ENCODE measurements around the gene ADAM33. TPM values are rescaled to one million over a fixed set of nuclear protein-coding genes. Genes with fewer than 3 reads are reported as not detected.

Gene ADAM33
- total RNA-seq, 2 donors from 2014 or later: 3.0 to 3.3 TPM

DNA sequence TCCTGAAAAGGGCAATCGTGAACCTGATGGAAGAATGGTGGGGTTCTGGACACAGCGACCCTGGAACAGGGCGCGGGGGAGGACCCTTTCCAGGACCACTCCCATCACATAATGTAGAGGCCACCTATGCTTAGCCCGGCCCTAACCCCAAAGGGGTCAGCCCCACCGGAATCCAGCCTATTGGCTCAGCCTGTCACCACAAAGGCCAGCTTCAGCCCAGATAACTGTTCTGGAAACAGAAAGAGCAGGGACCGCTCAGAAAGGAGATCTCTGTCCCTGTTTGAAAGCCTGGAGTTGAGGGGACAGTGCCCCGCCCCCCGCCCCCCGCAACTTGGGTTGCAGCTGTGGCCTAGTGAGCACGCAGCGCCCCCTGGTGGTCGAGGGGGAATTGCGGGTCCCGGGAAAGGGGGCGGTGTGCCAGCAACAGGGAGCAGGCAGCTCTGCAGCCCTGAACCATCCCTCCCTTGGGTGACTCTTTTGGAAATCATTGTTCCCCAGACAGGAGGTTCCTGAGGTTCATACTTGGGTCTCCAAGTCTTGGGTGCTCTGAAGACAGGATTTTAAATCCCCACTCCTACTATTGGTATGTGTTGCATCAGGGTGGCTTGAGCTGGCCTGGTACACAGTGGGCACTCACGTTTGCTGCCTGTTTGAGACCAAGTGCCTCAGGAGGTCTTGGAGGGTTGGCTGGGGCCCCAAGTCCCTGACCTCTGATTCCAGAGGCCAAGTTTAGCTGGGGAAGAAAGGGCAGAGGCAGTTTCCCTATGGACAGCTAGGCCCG is 29.1 kb upstream of the ADAM33 start:
- Histone ChIP-seq H3K36me3 (ENCODE audit: control insufficient read depth, insufficient read depth, low read length) (no peaks in the 10 kb centered on the region), H3K4me1 (ENCODE audit: control insufficient read depth, insufficient read depth, low read length) (no peaks in the 10 kb centered on the region), H3K27me3 (ENCODE audit: control insufficient read depth, insufficient read depth, low read length, poor library complexity, severe bottlenecking) (no peaks in the 10 kb centered on the region), H3K27ac (ENCODE audit: low read depth, low read length) (no peak overlapping the region), H3K9ac (ENCODE audit: extremely low read depth, low read length, poor library complexity, severe bottlenecking) (no peak overlapping the region), H3K9me3 (ENCODE audit: control insufficient read depth, low read length) (no peaks in the 10 kb centered on the region), H3K4me3 (ENCODE audit: low read length) (no peak overlapping the region)
- Mint-ChIP-seq H3K4me1 (no peaks in the 10 kb centered on the region), H3K9me3 (no peaks in the 10 kb centered on the region), H3K27me3 (ENCODE audit: insufficient read depth) (no peaks in the 10 kb centered on the region), H3K36me3 (ENCODE audit: low read depth) (no peaks in the 10 kb centered on the region), H3K4me3 (no peak overlapping the region), H3K27ac (no peak overlapping the region)
- TF ChIP-seq, protein P1, sequence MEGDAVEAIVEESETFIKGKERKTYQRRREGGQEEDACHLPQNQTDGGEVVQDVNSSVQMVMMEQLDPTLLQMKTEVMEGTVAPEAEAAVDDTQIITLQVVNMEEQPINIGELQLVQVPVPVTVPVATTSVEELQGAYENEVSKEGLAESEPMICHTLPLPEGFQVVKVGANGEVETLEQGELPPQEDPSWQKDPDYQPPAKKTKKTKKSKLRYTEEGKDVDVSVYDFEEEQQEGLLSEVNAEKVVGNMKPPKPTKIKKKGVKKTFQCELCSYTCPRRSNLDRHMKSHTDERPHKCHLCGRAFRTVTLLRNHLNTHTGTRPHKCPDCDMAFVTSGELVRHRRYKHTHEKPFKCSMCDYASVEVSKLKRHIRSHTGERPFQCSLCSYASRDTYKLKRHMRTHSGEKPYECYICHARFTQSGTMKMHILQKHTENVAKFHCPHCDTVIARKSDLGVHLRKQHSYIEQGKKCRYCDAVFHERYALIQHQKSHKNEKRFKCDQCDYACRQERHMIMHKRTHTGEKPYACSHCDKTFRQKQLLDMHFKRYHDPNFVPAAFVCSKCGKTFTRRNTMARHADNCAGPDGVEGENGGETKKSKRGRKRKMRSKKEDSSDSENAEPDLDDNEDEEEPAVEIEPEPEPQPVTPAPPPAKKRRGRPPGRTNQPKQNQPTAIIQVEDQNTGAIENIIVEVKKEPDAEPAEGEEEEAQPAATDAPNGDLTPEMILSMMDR (conservative IDR thresholded peaks at IDR 0.05): peak; percentile 98
- 35 to 52% methylated on average over 13 to 18 of the region's 18 CpGs for WGBS, 2 experiments (ENCODE audit: insufficient coverage in 1 of 2, insufficient read length in 1 of 2)
- peak; percentile 96 for DNase-seq

DNA sequence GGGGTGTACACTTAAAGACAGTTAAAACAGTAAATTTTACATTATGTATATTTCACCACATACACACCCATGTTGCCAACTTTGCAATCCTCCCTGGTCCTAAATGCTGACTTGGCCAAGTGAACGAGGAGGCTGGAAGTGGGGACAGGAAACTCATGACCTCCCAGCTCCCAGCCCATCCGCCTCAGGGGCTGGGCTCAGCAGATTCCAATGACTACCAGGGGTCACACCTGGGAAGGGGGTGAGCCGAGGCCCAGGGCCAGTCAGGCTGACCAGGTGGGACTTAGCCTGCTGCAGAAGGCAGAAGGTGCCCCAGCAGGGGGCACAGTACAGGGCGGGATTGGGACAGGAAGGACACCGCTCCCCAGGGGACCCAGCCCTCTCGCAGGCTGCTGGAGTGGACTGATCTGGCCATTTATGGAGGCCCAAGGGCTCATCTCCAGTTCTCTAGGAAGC is 28.2 kb upstream of the ADAM33 start:
- Mint-ChIP-seq H3K4me3 (no peak overlapping the region), H3K27me3 (ENCODE audit: insufficient read depth) (no peaks in the 10 kb centered on the region), H3K36me3 (ENCODE audit: low read depth) (no peaks in the 10 kb centered on the region), H3K9me3 (no peaks in the 10 kb centered on the region), H3K4me1 (no peaks in the 10 kb centered on the region), H3K27ac (no peak overlapping the region)
- H3K9ac ChIP-seq (ENCODE audit: extremely low read depth, low read length, poor library complexity, severe bottlenecking): no peak overlapping the region
- H3K4me3 ChIP-seq (ENCODE audit: low read length): no peak overlapping the region
- no peaks in the 10 kb centered on the region for H3K4me1 ChIP-seq (ENCODE audit: control insufficient read depth, insufficient read depth, low read length)
- H3K9me3 ChIP-seq (ENCODE audit: control insufficient read depth, low read length): no peaks in the 10 kb centered on the region
- 83 to 92% methylated on average over 2 to 6 of the region's 6 CpGs for WGBS, 2 experiments (ENCODE audit: insufficient coverage in 1 of 2, insufficient read length in 1 of 2)
- peak; percentile 45 for DNase-seq
- no peaks in the 10 kb centered on the region for H3K27me3 ChIP-seq (ENCODE audit: control insufficient read depth, insufficient read depth, low read length, poor library complexity, severe bottlenecking)
- no peak overlapping the region for H3K27ac ChIP-seq (ENCODE audit: low read depth, low read length)
- H3K36me3 ChIP-seq (ENCODE audit: control insufficient read depth, insufficient read depth, low read length): no peaks in the 10 kb centered on the region
- TF ChIP-seq, protein P1 (conservative IDR thresholded peaks at IDR 0.05): no peak

DNA sequence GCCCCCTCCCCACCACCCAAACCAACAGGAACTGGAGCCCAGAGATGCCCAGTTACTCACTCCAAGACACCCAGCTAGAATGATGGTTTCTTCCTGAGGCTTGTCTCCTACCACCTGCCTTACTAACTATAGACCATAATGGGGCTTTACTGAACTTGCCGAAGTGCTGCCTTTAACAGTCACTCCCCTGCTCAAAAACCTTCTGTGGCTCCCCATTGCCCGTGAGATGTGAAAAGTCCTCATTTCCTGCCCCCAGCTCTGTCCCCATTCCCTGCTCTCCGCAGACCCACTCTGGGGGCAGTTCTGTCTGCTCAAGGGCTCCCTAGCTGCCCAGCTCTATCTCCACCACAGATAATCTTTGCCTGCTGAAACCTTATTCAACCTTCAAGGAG is 25.7 kb upstream of the ADAM33 start:
- Mint-ChIP-seq H3K4me3 (no peak overlapping the region), H3K27ac (no peak overlapping the region), H3K4me1 (no peaks in the 10 kb centered on the region), H3K36me3 (ENCODE audit: low read depth) (no peaks in the 10 kb centered on the region), H3K9me3 (no peaks in the 10 kb centered on the region), H3K27me3 (ENCODE audit: insufficient read depth) (peaks cover 2% of the 10 kb centered on the region)
- H3K27ac ChIP-seq (ENCODE audit: low read depth, low read length): no peak overlapping the region
- H3K9ac ChIP-seq (ENCODE audit: extremely low read depth, low read length, poor library complexity, severe bottlenecking): no peak overlapping the region
- H3K36me3 ChIP-seq (ENCODE audit: control insufficient read depth, insufficient read depth, low read length): no peaks in the 10 kb centered on the region
- H3K27me3 ChIP-seq (ENCODE audit: control insufficient read depth, insufficient read depth, low read length, poor library complexity, severe bottlenecking): no peaks in the 10 kb centered on the region
- H3K9me3 ChIP-seq (ENCODE audit: control insufficient read depth, low read length): no peaks in the 10 kb centered on the region
- no peak for DNase-seq
- H3K4me3 ChIP-seq (ENCODE audit: low read length): no peak overlapping the region
- WGBS, 2 experiments (ENCODE audit: insufficient coverage in 1 of 2, insufficient read length in 1 of 2): 89 to 96% methylated on average over 3 of the region's 3 CpGs
- TF ChIP-seq, protein P1 (conservative IDR thresholded peaks at IDR 0.05): no peak
- H3K4me1 ChIP-seq (ENCODE audit: control insufficient read depth, insufficient read depth, low read length): no peaks in the 10 kb centered on the region
